ENCODE results near the gene ANKRD28. TPM values are rescaled to one million over a fixed set of nuclear protein-coding genes. Genes with fewer than 3 reads are reported as not detected.

The ANKRD28 gene
- total and polyA plus RNA-seq, 7 donors = 13.4 to 64.5 (median 41.5) TPM

GRCh38 chr3:15714448-15714847 lies 83.3 kb downstream of the ANKRD28 start:
- Histone ChIP-seq H3K27ac (no peak overlapping the region), H3K27me3 (no peaks in the 10 kb centered on the region), H3K4me3 (no peak overlapping the region), H3K9me3 (no peaks in the 10 kb centered on the region), H3K4me1 (peaks cover 0 to 16% (median 1%) of the 10 kb centered on the region in 4 donors), H3K36me3 (peaks cover 0 to 35% (median under 1%) of the 10 kb centered on the region in 4 donors)
- 84 to 85% methylated on average over 4 of the region's 4 CpGs for WGBS, 2 donors
- intact Hi-C loops (cut with DNase I) = no loop called here
- TF ChIP-seq CTCF (IDR thresholded peaks at IDR 0.05) = no peak
- TF ChIP-seq POLR2A (IDR thresholded peaks at IDR 0.05) = no peak
- no peak for TF ChIP-seq POLR2AphosphoS5 (IDR thresholded peaks at IDR 0.05)
- no peak for TF ChIP-seq EP300 (IDR thresholded peaks at IDR 0.05)
- no peak for DNase-seq

- Histone ChIP-seq H3K9me3 (no peaks in the 10 kb centered on the region), H3K27me3 (no peaks in the 10 kb centered on the region), H3K27ac (no peak overlapping the region), H3K4me1 (peaks cover 0 to 20% (median 2%) of the 10 kb centered on the region in 4 donors), H3K4me3 (no peak overlapping the region), H3K36me3 (peaks cover 0 to 40% (median 1%) of the 10 kb centered on the region in 4 donors)
- 88 to 92% methylated on average over 5 of the region's 5 CpGs for WGBS, 2 donors
- intact Hi-C loops (cut with DNase I) = no loop called here
- no peak for TF ChIP-seq POLR2A (IDR thresholded peaks at IDR 0.05)
- TF ChIP-seq CTCF (IDR thresholded peaks at IDR 0.05) = no peak
- no peak for TF ChIP-seq POLR2AphosphoS5 (IDR thresholded peaks at IDR 0.05)
- no peak for TF ChIP-seq EP300 (IDR thresholded peaks at IDR 0.05)
- no peak for DNase-seq
These were observed 84.4 kb downstream of the ANKRD28 start for GRCh38 chr3:15713364-15713763.

DNA sequence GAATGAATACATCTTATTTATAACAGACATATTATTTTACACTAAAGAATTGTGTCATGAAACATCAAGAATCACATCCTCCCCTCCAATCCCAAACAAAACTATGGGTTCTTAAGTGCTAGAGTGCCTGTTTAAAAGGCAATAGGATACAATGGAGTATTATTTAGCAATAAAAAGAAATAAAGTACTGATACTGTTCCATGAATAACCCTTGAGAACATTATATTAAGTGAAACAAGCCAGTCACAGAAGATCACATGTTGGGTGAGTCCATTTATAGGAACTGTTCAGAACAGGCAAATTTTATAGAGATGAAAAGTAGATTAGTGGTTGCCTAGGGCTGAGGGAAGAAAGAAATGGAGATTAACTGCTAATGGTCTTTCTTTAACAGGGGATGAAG lies 86.5 kb downstream of the ANKRD28 start:
- no peaks in the 10 kb centered on the region for H3K27me3 ChIP-seq
- no peak for TF ChIP-seq POLR2A (IDR thresholded peaks at IDR 0.05)
- TF ChIP-seq POLR2AphosphoS5 (IDR thresholded peaks at IDR 0.05) = no peak
- no peak for TF ChIP-seq EP300 (IDR thresholded peaks at IDR 0.05)
- no peak for TF ChIP-seq CTCF (IDR thresholded peaks at IDR 0.05)
- H3K27ac ChIP-seq = no peak overlapping the region
- no peaks in the 10 kb centered on the region for H3K9me3 ChIP-seq
- H3K36me3 ChIP-seq = peaks cover 0 to 51% (median 1%) of the 10 kb centered on the region in 4 donors
- intact Hi-C loops (cut with DNase I) = no loop called here
- peaks cover 0 to 31% (median 10%) of the 10 kb centered on the region in 4 donors for H3K4me1 ChIP-seq
- DNase-seq = no peak
- H3K4me3 ChIP-seq = no peak overlapping the region

- no peak for DNase-seq
- intact Hi-C loops (cut with DNase I) = no loop called here
- H3K27ac ChIP-seq = peak overlapping the region in 1 of 4 donors; percentile 55
- peaks cover 0 to 24% (median 10%) of the 10 kb centered on the region in 4 donors for H3K4me1 ChIP-seq
- no peaks in the 10 kb centered on the region for H3K9me3 ChIP-seq
- no peak overlapping the region for H3K4me3 ChIP-seq
- peaks cover 0 to 51% (median 1%) of the 10 kb centered on the region in 4 donors for H3K36me3 ChIP-seq
- TF ChIP-seq EP300 (IDR thresholded peaks at IDR 0.05) (no peak), CTCF (IDR thresholded peaks at IDR 0.05) (no peak), POLR2A (IDR thresholded peaks at IDR 0.05) (no peak), POLR2AphosphoS5 (IDR thresholded peaks at IDR 0.05) (no peak)
- no peaks in the 10 kb centered on the region for H3K27me3 ChIP-seq
- WGBS, 2 donors = 83 to 87% methylated on average over 1 of the region's 1 CpG
These were observed 88.7 kb downstream of the ANKRD28 start for GRCh38 chr3:15708882-15709677.

Data from sigmoid colon (tissue), 7 donors.